HS-27A (cell line): ENCODE results near the gene FKBP1B.
"Not testable (repeated sequence)": the region's sequence is repeated elsewhere in the genome, so short reads cannot be mapped to it uniquely, and the experiment has no call there.

Source experiments
- DNase-seq: peaks from one replicate; pipeline ENCODE4 v3.0.0-alpha.2; 2012; ENCODE audit warnings: low read depth, missing footprints

The FKBP1B gene

DNA sequence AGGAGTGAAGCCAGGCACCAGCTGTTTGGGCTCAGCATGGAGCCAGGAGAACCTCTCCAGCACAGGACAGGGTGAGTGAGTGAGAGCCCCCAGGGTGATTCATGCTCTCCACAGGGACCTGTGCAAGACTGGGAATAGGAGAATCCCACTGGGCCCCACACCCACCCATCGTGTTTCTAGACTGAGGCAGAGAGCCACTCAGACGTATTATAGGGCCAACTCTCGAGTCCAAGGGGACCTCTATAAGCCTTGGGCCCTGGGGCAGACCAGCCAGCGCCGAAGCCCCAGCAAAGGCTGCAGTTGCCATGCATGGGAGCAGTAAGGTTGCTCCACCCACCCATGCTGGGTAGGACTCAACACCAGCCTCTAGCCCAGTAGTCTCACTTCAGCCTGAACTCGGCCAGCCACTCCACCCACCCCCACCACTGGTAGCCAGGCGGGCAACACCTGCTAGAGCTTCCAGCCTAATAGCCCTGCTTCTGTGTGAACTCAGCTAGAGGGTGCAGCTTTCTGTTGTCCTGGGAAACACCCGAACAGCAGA lies 54.6 kb downstream of the FKBP1B start:
- DNase-seq: no peak

DNA sequence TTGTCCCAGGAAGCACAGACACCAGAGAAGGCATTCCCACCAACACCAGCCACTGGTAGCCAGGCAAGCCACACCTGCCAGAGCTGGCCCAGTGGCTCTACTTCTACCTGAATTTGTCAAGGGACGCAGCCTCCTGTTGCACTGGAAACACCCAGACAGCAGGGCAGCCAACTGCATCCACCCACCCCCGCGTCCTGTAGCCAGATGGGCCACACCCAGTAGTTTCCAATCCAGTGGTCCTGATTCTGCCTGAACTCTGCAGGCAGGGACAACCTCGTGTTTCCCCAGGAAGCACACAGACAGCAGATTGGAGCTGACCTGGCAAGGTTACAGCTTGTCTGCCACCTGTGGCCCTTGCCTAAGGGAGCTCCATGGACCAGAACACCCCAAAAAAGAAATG lies 55.4 kb downstream of the FKBP1B start:
- DNase-seq: no peak

DNA sequence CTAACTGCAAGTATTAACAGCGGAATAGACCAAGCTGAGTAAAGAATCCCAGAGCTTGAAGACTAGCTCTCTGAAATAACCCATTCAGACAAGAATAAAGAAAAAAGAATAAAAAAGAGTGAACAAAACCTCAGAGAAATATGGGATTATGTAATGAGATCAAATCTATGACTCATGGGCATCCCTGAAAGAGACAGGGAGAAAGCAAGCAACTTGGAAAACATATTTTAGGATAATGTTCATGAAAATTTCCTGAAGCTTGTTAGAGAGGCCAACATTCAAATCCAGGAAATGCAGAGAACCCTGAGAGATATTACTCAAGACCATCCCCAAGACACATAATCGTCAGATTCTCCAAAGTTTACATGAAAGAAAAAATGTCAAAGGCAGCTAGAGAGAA lies 56.3 kb downstream of the FKBP1B start:
- no peak for DNase-seq

DNA sequence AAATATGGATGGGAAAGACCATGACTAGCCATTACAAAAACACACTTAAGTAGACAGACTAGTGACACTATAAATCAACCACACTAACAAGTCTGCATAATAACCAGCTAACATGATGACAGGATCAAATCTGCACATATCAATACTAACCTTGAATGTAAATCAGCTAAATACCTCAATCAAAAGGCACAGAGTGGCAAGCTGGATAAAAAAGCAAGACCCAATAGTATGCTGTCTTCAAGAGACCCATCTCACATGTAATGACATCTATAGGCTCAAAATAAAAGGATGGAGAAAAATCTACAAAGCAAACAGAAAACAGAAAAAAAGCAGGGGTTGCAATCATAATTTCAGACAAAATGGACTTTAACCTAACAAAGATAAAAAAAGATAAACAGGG lies 57.2 kb downstream of the FKBP1B start:
- no peak for DNase-seq

DNA sequence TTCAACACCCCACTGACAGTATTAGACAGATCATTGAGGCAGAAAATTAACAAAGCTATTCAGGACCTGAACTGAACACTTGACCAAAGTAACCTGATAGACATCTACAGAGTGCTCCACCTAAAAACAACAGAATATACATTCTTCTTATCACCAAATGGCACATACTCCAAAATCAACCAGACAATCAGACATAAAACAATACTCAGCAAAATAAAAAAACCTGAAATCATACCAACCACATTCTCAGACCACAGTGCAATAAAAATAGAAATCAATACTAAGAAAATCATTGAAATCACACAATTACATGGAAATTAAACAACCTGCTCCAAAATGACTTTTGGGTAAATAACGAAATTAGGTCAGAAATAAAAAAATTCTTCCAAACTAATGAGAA lies 57.8 kb downstream of the FKBP1B start:
- no peak for DNase-seq

DNA sequence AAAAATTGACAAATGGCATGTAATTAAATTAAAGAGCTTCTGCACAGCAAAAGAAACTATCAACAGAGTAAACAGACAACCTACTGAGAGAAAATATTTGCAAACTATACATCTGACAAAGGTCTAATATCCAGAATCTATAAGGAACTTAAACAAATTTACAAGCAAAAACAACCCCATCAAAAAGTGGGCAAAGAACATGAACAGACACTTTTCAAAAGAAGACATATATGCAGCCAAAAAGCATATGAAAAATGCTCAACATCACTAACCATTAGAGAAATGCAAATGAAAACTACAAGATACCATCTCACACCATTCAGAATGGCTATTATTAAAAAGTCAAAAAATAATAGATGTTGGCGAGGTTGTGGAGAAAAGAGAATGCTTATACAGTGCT lies 59.9 kb downstream of the FKBP1B start:
- DNase-seq: not testable (repeated sequence)

DNA sequence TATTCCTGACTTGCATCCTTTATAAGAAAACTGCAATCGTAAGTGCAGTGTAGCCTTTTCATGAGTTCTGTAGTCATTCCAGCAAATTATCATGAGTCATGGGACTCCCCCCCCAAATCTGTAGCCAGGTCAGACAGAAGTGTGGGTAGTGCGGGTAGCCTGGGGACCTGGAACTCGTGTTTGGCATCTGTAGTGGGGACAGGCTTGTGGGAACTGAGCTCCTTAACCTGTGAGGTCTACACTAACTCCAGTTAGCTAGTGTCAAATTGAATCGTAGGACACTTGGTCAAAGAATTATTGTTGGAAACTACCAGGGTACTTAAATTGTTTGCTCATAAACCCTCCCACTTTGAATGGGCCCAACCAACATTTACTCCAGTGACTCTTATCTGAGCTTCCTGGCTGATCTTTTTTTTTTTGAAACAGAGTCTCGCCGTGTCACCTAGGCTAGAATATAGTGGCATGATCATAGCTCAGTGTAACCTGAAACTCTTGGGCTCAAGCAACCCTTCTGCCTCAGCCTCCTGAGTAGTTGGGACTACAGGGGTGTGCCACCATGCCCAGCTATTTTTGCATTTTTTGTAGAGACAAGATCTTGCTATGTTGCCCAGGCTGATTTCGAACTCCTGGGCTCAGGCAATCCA lies 61.2 kb downstream of the FKBP1B start:
- no peak for DNase-seq

DNA sequence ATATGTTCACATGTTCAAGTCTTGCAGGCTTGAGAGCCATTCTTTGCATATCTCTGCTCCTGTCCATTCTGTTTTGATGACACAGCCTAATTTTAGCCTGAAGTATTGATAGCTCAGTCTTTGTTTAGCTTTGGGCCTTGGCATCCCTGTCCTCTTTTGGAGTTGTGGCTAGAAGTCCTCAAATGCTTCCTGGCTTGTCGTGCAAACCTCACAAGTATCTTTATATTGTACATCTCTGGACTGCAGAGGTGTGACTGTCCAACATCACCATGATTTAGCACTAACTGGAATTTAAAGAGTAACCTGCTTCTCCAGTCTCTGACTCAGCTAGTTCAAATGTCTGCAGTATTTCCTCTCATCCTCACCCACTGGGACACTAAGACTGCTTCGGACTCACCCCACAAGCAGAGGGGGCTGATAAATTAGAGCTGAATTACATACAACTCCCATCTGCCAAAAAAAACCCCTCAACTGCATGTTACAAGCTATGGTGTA lies 61.9 kb downstream of the FKBP1B start:
- no peak for DNase-seq
